Pulmonary artery endothelial cell (primary cell): Measurements from ENCODE around the gene SERPINB12. TPM values are rescaled to one million over a fixed set of nuclear protein-coding genes. Genes with fewer than 3 reads are reported as not detected.

Experiments used
- DNase-seq: peaks from one replicate; pipeline ENCODE4 v3.0.0-alpha.2; 2011; ENCODE audit warnings: low read depth, low spot score
- total RNA-seq: library from RNA; depleted of rRNA; stranded (reverse); fragments of >200 nt; gene quantifications from 2 replicates; pipeline ENCODE4 v1.2.3, GENCODE V29; 2014

SERPINB12 gene
- total RNA-seq, 1 donor from 2014 or later = not detected

DNA sequence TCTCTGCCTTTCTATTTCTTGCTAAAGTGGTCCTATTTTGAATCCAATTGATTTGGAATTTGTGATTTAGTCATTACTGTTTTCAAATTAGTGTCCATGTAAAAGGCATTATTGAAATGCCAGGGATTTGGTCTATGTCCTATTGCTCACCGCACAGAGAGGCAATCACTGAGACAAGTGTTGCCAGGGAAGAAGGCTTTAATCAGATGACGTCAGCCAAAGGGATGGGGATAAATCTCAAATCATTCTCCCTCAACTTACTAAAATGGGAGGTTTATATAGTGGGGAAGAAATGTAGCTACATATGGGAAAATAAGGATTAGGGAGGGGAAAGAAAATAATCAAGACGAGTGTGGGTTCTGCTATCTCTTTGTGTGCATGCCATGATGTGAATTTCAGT lies 9.6 kb downstream of the SERPINB12 start:
- no peak for DNase-seq

GRCh38 chr18:63552581-63552980 lies 10.4 kb downstream of the SERPINB12 start:
- DNase-seq = no peak

DNA sequence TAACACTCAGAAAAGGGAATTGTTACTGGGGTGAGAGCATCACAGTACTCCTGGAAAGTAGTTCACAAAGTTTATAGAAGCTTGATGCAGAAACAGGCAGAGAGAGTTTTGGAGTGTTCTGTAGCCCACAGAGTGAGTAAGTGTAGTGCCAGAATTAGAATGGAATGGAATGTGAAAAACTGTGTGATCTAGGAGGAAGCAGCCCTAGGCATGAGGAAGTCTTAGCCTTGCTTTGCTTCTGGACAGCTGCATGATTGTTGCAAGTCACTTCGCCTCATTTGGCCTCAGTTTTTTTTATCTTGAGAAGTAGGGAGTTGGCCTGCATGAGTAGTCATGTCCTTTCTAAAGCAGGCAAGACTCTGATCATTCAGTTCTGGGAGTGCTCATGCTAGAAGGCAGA lies 10.9 kb downstream of the SERPINB12 start:
- no peak for DNase-seq

DNA sequence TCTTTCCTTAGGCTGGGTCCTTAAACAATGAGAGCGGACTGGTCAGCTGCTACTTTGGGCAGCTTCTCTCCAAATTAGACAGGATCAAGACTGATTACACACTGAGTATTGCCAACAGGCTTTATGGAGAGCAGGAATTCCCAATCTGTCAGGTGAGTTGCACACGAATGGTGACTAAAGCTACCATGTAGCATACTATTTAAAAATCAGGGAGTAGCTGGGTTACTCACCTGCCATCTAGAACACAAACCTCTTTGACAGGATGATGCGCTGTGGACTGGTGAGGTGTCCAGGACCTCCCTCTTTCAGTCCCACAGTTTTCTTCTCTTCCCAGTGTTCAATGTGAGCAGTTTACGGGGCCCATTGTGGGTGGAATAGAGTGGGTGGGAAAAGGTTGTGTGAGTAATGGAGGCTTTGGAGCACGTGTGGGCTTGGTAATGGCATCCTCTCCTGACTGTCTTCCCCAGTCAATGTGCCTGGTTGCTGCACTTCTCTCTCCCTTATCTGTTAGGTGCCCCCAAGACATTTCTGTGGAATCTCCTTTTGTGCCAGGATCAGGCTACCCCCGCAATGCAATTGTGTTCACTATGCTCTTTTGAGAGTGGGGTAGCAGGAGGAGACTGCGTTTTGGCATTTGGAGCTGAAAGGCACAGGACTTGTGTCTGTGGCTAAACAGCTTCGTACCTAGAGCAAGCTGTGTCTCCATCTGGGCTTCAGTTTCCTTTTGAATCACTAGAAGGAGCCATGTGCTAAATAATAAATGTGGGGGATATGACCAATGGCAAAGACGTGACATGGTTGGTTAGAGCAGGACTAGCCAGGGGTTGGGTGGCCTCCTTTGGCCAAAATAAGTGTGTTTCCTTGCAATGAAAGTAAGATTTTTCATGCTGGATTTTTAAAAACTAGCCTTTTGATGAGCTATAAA lies 17.7 kb downstream of the SERPINB12 start:
- no peak for DNase-seq

- no peak for DNase-seq
Measured at GRCh38 chr18:63562284-63562683, 20.1 kb downstream of the SERPINB12 start.

GRCh38 chr18:63564021-63564420 lies 21.9 kb downstream of the SERPINB12 start:
- DNase-seq = no peak

DNA sequence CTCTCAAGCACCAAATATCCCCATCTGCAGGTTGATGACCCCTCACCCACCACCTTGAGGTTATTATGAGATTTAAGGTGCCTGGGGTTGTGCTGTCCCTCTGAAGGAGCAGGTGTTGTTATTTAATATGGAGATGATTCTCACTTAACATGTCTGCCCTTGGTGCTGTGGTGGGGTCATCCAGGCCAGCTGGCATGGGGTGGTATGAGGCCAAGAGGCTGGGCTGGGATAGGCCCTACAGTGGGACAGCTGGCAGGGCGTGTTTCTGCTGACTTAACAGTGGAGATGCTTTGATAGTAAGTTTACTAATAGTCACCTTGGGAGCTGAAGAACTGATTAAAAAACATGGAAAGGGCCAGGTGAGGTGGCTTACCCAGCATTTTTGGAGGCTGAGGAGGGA lies 22.4 kb downstream of the SERPINB12 start:
- no peak for DNase-seq

- no peak for DNase-seq
Measured at GRCh38 chr18:63567276-63567675, 25.1 kb downstream of the SERPINB12 start.

DNA sequence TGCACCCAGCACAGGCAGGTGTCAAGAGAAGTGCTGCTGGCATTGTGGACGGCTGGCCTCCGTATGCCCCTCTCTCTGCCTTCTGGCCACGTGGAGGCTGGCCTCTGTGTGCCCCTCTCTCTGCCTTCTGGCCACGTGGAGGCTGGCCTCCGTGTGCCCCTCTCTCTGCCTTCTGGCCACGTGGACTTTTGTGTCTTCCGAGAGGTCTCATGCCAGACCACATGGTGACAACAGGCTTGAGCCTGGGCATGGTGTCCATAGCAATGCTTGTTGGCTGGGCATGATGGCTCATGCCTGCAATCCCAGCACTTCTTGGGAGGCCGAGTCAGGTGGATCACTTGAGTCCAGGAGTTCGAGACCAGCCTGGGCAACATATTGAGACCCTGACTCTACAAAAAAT lies 25.7 kb downstream of the SERPINB12 start:
- no peak for DNase-seq

DNA sequence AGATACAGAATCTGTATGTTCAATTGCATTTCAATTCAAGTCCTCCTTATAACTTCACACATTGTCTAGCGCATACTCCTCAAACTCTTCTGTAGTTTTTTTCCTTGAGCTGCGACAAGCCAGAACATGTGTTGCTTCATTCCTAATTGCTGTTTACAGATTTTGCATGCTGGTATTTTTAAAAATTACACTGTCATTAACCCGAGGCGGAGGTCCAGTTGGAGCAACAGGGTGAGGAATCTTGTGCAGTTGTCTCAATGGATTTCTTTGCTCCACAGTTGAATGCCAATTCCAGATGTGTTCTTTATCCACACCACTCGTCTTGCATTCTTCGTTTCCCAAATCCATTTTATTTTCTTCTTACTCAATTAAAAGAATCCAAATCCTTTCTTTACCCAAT lies 28.6 kb downstream of the SERPINB12 start:
- DNase-seq = no peak

- DNase-seq = no peak
Measured at GRCh38 chr18:63575681-63576080, 33.5 kb downstream of the SERPINB12 start.

DNA sequence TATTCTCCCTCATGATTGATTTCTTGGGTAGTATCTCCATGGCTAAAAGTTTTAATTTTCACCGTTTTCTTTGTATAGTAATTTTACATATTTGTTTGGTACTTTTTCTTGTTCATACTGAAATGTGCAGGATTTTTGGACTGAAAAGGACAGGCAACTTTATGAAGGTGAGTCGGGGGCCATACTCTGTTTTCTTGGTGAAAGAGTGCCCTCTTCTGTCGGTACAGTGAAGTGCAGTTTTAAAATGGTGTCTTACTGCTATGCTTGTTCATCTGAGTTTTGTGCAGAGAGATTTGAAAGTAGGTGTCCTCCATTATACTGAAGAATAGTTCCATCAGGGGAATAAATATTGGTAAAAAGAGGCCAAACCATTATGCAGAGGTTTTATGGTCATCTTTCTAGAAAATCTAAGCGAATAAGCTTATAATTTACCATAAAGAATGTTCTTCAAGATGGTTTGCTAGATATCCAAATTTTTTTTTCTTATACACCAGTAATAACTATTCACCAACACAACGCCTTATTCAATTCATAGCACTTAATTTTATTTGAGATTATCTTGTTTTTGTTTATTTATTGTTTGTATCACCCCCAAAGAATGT lies 36.3 kb downstream of the SERPINB12 start:
- DNase-seq = no peak

- no peak for DNase-seq
Measured at GRCh38 chr18:63579616-63580015, 37.4 kb downstream of the SERPINB12 start.

GRCh38 chr18:63585988-63586387 lies 43.8 kb downstream of the SERPINB12 start:
- no peak for DNase-seq

GRCh38 chr18:63586431-63586830 lies 44.3 kb downstream of the SERPINB12 start:
- no peak for DNase-seq

GRCh38 chr18:63586966-63587365 lies 44.8 kb downstream of the SERPINB12 start, which contains the start of gene SERPINB13:
Gene SERPINB13, plus strand, starts transcription at chr18:63587343. Its CDS starts 1,325 bp downstream, at chr18:63588668.
- DNase-seq = no peak

GRCh38 chr18:63588909-63589308 lies 46.7 kb downstream of the SERPINB12 start:
- DNase-seq = no peak

GRCh38 chr18:63590373-63590772 lies 48.2 kb downstream of the SERPINB12 start:
- no peak for DNase-seq

DNA sequence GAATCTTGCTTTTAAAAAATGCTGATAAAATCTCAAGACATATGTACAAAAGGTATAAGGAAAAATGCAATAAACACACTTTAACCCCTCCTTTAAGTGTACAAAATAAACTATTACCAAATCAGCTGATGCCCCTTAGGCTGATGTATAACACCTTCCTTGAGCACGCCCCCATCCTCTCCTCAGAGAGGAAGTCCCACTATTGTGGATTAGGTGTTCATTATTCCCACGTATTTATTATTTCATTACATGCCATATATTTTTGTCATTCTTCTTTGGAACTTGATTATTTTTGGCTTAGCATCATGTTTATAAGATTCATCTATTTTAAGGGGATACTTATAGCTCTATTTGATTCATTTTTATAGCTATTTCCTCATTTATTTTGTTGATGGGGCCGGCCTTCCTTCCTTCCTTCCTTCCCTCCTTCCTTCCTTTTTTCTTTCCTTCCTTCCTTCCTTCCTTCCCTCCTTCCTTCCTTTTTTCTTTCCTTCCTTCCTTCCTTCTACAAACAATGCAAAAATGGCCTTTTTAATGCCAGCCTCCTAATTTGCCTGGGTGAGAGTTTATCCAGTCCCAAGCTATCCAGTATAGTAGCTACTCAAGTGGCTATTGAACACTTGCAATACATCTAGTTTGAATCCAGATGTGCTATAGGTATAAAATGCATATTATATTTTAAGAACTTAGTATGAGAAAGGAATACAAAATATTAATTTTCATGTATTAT lies 49.0 kb downstream of the SERPINB12 start:
- no peak for DNase-seq

DNA sequence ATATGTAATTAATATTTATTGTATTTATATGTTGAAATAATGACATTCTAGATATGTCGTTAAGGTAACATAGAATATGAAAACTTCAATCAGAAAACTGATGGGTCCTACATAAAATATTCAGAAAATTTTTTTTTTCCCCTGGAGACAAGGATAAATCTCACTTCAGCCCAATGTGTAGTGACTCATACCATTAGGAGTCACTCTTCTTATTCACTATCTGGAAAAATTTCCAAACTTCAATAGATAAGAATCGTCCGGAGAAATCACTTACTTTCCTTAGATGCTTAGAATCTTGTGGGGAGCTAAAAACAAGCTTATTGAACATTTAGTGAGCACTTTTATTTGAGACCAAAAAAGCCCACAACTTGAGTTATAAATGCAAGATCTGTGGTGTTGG lies 49.6 kb downstream of the SERPINB12 start:
- DNase-seq = no peak

GRCh38 chr18:63592471-63592870 lies 50.3 kb downstream of the SERPINB12 start:
- DNase-seq = no peak

DNA sequence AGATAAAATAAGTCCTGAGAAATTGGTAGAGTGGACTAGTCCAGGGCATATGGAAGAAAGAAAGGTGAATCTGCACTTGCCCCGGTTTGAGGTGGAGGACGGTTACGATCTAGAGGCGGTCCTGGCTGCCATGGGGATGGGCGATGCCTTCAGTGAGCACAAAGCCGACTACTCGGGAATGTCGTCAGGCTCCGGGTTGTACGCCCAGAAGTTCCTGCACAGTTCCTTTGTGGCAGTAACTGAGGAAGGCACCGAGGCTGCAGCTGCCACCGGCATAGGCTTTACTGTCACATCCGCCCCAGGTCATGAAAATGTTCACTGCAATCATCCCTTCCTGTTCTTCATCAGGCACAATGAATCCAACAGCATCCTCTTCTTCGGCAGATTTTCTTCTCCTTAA lies 54.8 kb downstream of the SERPINB12 start:
- no peak for DNase-seq
